ENCODE data around the gene KCNK7. TPM values are rescaled to one million over a fixed set of nuclear protein-coding genes. Genes with fewer than 3 reads are reported as not detected.

KCNK7 gene
- total RNA-seq, 4 donors from 2014 or later = 0.39 to 18.6 TPM; not detected in 2

DNA sequence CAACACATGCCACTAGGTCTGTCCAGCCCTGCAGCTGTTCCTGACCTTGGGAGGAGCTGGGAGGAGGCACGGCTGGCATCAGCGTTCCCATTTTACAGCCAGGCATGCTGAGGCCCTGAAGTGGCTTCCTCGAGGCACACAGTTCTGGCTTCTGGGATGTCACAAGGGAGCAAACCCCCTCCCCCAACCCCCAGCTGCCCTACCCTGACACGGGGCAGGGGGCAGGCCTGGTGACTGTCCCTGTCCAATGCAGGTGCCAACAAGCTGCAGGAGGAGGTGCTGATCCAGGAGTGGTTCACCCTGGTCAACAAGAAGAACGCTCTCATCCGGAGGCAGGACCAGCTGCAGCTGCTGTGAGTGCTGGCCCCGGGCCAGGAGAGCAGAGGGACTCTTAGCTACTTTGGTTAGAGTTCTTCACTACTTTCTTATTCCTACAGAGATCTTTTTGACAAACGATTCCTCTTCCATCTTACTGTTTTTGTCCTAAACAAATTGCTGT lies 5.3 kb downstream of the KCNK7 start:
- H3K27ac ChIP-seq = peak overlapping the region; percentile 91 to 99 (median 98)
- peak; percentile 53 to 76 for DNase-seq
- no peaks in the 10 kb centered on the region for H3K27me3 ChIP-seq
- H3K36me3 ChIP-seq = peaks cover 0 to 41% of the 10 kb centered on the region in 2 donors
- no peak for TF ChIP-seq CTCF (IDR thresholded peaks at IDR 0.05 in 4 of 5, conservative IDR thresholded peaks at IDR 0.05 in 1 of 5)
- TF ChIP-seq POLR2A (IDR thresholded peaks at IDR 0.05) = no peak
- ATAC-seq = no peak
- H3K4me1 ChIP-seq = peaks cover 71 to 81% of the 10 kb centered on the region in 2 donors
- no peaks in the 10 kb centered on the region for H3K9me3 ChIP-seq
- no peak overlapping the region for H3K4me3 ChIP-seq
- in situ Hi-C loops (cut with MboI; ENCODE audit: low sequenced_read_pairs in 4 of 4) = no loop called here
- intact Hi-C loops (cut with DNase I; ENCODE audit: low total_unique reads) = no loop called here

DNA sequence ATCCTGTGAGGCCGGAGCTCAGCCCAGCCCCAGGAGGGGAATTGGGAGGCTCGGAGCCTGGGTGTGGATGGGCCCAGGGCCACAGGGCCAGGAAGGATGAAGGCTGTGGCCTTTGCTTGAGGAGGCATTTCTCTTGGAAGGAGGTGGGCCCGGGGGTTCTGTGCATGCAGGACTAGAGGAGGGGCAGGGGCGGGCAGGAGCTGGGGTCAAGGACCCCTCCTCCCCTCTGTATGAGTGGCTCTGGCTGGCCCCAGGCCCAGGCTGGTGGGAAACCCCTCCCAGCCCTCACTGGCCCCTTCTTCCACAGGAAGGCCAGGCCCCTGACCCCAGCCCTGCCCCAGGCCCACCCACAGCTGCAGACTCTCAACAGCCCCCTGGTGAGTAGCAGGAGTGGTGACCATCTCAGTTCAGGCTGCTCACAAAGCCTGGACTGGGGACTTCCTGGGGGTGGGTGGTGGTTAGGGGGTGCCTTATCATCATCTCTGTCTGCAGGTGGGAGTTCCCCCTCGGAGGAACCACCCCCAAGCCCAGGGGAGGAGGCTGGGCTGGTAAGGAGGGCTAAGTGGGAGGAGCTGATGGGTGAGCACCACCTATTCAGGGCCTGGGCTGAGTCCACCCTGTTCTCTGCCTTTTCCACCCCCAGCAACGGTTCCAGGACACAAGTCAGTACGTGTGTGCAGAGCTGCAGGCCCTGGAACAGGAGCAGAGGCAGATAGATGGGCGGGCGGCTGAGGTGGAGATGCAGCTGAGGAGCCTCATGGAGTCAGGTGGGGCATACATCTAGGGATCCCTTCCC lies 6.0 kb downstream of the KCNK7 start:
- H3K9me3 ChIP-seq = no peaks in the 10 kb centered on the region
- H3K4me3 ChIP-seq = no peak overlapping the region
- H3K4me1 ChIP-seq = peaks cover 71 to 77% of the 10 kb centered on the region in 2 donors
- in situ Hi-C loops (cut with MboI; ENCODE audit: low sequenced_read_pairs in 4 of 4) = no loop called here
- H3K36me3 ChIP-seq = peaks cover 0 to 43% of the 10 kb centered on the region in 2 donors
- ATAC-seq (no peak), DNase-seq (no peak)
- intact Hi-C loops (cut with DNase I; ENCODE audit: low total_unique reads) = no loop called here
- TF ChIP-seq CTCF (IDR thresholded peaks at IDR 0.05 in 4 of 5, conservative IDR thresholded peaks at IDR 0.05 in 1 of 5) (no peak), POLR2A (IDR thresholded peaks at IDR 0.05) (no peak)
- no peaks in the 10 kb centered on the region for H3K27me3 ChIP-seq
- peak overlapping the region; percentile 91 to 99 (median 98) for H3K27ac ChIP-seq

- H3K36me3 ChIP-seq = peaks cover 0 to 55% of the 10 kb centered on the region in 2 donors
- peaks cover 65 to 72% of the 10 kb centered on the region in 2 donors for H3K4me1 ChIP-seq
- no peaks in the 10 kb centered on the region for H3K9me3 ChIP-seq
- intact Hi-C loops (cut with DNase I; ENCODE audit: low total_unique reads) = loop anchor here (1.0 kb wide), 2 partner anchors 14 to 48 kb away; no protein-coding TSS in a partner anchor
- in situ Hi-C loops (cut with MboI; ENCODE audit: low sequenced_read_pairs in 4 of 4) = no loop called here
- TF ChIP-seq CTCF (IDR thresholded peaks at IDR 0.05 in 4 of 5, conservative IDR thresholded peaks at IDR 0.05 in 1 of 5) (peak; percentile 55 to 84 (median 70)), POLR2A (IDR thresholded peaks at IDR 0.05) (peak; percentile 18 to 29)
- H3K27ac ChIP-seq = peak overlapping the region; percentile 91 to 99 (median 98)
- H3K4me3 ChIP-seq = peak overlapping the region in 3 of 4 donors; percentile 23 to 34 (median 26)
- no peaks in the 10 kb centered on the region for H3K27me3 ChIP-seq
- ATAC-seq (peak; percentile 69 to 80), DNase-seq (peak; percentile 80 to 92)
Measured at GRCh38 chr11:65588199-65589054, 7.2 kb downstream of the KCNK7 start.

GRCh38 chr11:65586676-65587075 lies 8.9 kb downstream of the KCNK7 start:
- in situ Hi-C loops (cut with MboI; ENCODE audit: low sequenced_read_pairs in 4 of 4) (no loop called here), intact Hi-C loops (cut with DNase I; ENCODE audit: low total_unique reads) (loop anchor here (1.0 kb wide), 1 partner anchor 9 kb away; no protein-coding TSS in a partner anchor)
- Histone ChIP-seq H3K27me3 (no peaks in the 10 kb centered on the region), H3K36me3 (peaks cover 0 to 57% of the 10 kb centered on the region in 2 donors), H3K9me3 (no peaks in the 10 kb centered on the region), H3K27ac (peak overlapping the region; percentile 91 to 99 (median 98)), H3K4me3 (peak overlapping the region in 3 of 4 donors; percentile 26 to 34 (median 28)), H3K4me1 (peaks cover 61 to 62% of the 10 kb centered on the region in 2 donors)
- TF ChIP-seq CTCF (IDR thresholded peaks at IDR 0.05 in 4 of 5, conservative IDR thresholded peaks at IDR 0.05 in 1 of 5) = peak in 1 of 5 experiments; percentile 8
- TF ChIP-seq POLR2A (IDR thresholded peaks at IDR 0.05) = peak in 1 of 2 donors; percentile 11
- peak; percentile 30 to 48 for ATAC-seq
- DNase-seq = peak in 1 of 2 donors; percentile 86
